Fibroblast of mammary gland (primary cell): ENCODE data around the gene GALNT14.

Experiments used
- DNase-seq: peaks from one replicate; pipeline ENCODE4 v3.0.0-alpha.2; 2010; ENCODE audit warnings: low read depth
- H3K4me3 ChIP-seq: 2 replicates; pipeline ENCODE4 v1.5.1; 2011; ENCODE audit warnings: low read depth, mild to moderate bottlenecking, low read length, moderate library complexity; ENCODE audit not compliant: control insufficient read depth
- CTCF ChIP-seq: conservative IDR thresholded peaks from 2 replicates; pipeline ENCODE4 v1.5.1; 2011; ENCODE audit warnings: low read depth, low read length, inconsistent platforms; ENCODE audit not compliant: control insufficient read depth, insufficient read depth

The GALNT14 gene

GRCh38 chr2:30903326-30903725, 234.9 kb downstream of the GALNT14 start:
- no peak for TF ChIP-seq CTCF
- H3K4me3 ChIP-seq: no peak overlapping the region
- DNase-seq: no peak

- DNase-seq: no peak
- TF ChIP-seq CTCF: no peak
- no peak overlapping the region for H3K4me3 ChIP-seq
Measured at GRCh38 chr2:30900381-30900780, 237.9 kb downstream of the GALNT14 start.

GRCh38 chr2:30899516-30900054, 238.7 kb downstream of the GALNT14 start:
- no peak overlapping the region for H3K4me3 ChIP-seq
- TF ChIP-seq CTCF: no peak
- DNase-seq: no peak

GRCh38 chr2:30897539-30897938, 240.7 kb downstream of the GALNT14 start:
- no peak for TF ChIP-seq CTCF
- no peak overlapping the region for H3K4me3 ChIP-seq
- no peak for DNase-seq

GRCh38 chr2:30894498-30895119, 243.6 kb downstream of the GALNT14 start:
- no peak overlapping the region for H3K4me3 ChIP-seq
- no peak for DNase-seq
- no peak for TF ChIP-seq CTCF

GRCh38 chr2:30888852-30889409, 249.3 kb downstream of the GALNT14 start:
- no peak for TF ChIP-seq CTCF
- DNase-seq: no peak
- H3K4me3 ChIP-seq: no peak overlapping the region
